Skeletal muscle satellite cell (primary cell): ENCODE measurements around the gene SLC3A2.

ENCODE experiments used
- H3K27me3 ChIP-seq: 2 replicates; pipeline ENCODE4 v1.7.0; 2013; ENCODE audit warnings: low read length; ENCODE audit not compliant: control insufficient read depth, insufficient read depth
- H3K36me3 ChIP-seq: 2 replicates; pipeline ENCODE4 v1.7.0; 2013; ENCODE audit warnings: mild to moderate bottlenecking, control low read depth, low read length; ENCODE audit not compliant: insufficient read depth
- H3K4me1 ChIP-seq: 2 replicates; pipeline ENCODE4 v1.7.0; 2013; ENCODE audit warnings: low read length; ENCODE audit not compliant: control insufficient read depth, insufficient read depth
- H3K4me2 ChIP-seq: 2 replicates; pipeline ENCODE4 v1.7.0; 2013; ENCODE audit warnings: mild to moderate bottlenecking, low read length
- H3K4me3 ChIP-seq: 2 replicates; pipeline ENCODE4 v1.7.0; 2013; ENCODE audit warnings: low read length
- H3K9ac ChIP-seq: 2 replicates; pipeline ENCODE4 v1.7.0; 2013; ENCODE audit warnings: mild to moderate bottlenecking, low read depth, low read length, moderate library complexity
- H3K9me3 ChIP-seq: replicated peaks from 2 replicates; pipeline ENCODE4 v1.7.0; 2013; ENCODE audit warnings: mild to moderate bottlenecking, control low read depth, low read length

SLC3A2 gene

GRCh38 chr11:62921201-62921572 is 40.5 kb downstream of the SLC3A2 start, which contains the start of gene CHRM1:
CHRM1 (minus strand) TSS chr11:62921363; CDS start chr11:62911100, 10,263 bp downstream.
- Histone ChIP-seq H3K9ac (no peak within 1 kb of the TSS), H3K4me3 (peak within 1 kb of the TSS; percentile 51), H3K27me3 (peaks cover 82% of the 10 kb centered on the region), H3K9me3 (no peaks in the 10 kb centered on the region), H3K36me3 (no peaks in the 10 kb centered on the region), H3K4me1 (peaks cover 20% of the 10 kb centered on the region), H3K4me2 (peak within 1 kb of the TSS; percentile 63)

GRCh38 chr11:62921573-62922188 is 41.0 kb downstream of the SLC3A2 start:
- Histone ChIP-seq H3K9ac (no peak overlapping the region), H3K4me3 (peak overlapping the region; percentile 51), H3K27me3 (peaks cover 86% of the 10 kb centered on the region), H3K4me2 (peak overlapping the region; percentile 63), H3K36me3 (no peaks in the 10 kb centered on the region), H3K4me1 (peaks cover 22% of the 10 kb centered on the region), H3K9me3 (no peaks in the 10 kb centered on the region)

GRCh38 chr11:62922189-62922589 is 41.5 kb downstream of the SLC3A2 start:
- Histone ChIP-seq H3K27me3 (peaks cover 85% of the 10 kb centered on the region), H3K4me3 (no peak overlapping the region), H3K36me3 (no peaks in the 10 kb centered on the region), H3K4me1 (peaks cover 22% of the 10 kb centered on the region), H3K9ac (no peak overlapping the region), H3K4me2 (peak overlapping the region; percentile 63), H3K9me3 (no peaks in the 10 kb centered on the region)

GRCh38 chr11:62922653-62923431 is 42.1 kb downstream of the SLC3A2 start:
- Histone ChIP-seq H3K27me3 (peaks cover 87% of the 10 kb centered on the region), H3K4me2 (peak overlapping the region; percentile 73), H3K4me3 (no peak overlapping the region), H3K4me1 (peaks cover 22% of the 10 kb centered on the region), H3K9ac (no peak overlapping the region), H3K9me3 (no peaks in the 10 kb centered on the region), H3K36me3 (no peaks in the 10 kb centered on the region)

- peaks cover 22% of the 10 kb centered on the region for H3K4me1 ChIP-seq
- H3K9me3 ChIP-seq = no peaks in the 10 kb centered on the region
- H3K9ac ChIP-seq = no peak overlapping the region
- H3K27me3 ChIP-seq = peaks cover 86% of the 10 kb centered on the region
- peak overlapping the region; percentile 30 for H3K4me3 ChIP-seq
- H3K4me2 ChIP-seq = peak overlapping the region; percentile 73
- H3K36me3 ChIP-seq = no peaks in the 10 kb centered on the region
Measured at GRCh38 chr11:62923601-62924411, 43.1 kb downstream of the SLC3A2 start.

- no peak overlapping the region for H3K9ac ChIP-seq
- peaks cover 22% of the 10 kb centered on the region for H3K4me1 ChIP-seq
- no peaks in the 10 kb centered on the region for H3K36me3 ChIP-seq
- H3K4me2 ChIP-seq = peak overlapping the region; percentile 81
- H3K9me3 ChIP-seq = no peaks in the 10 kb centered on the region
- H3K27me3 ChIP-seq = peaks cover 85% of the 10 kb centered on the region
- H3K4me3 ChIP-seq = no peak overlapping the region
Measured at GRCh38 chr11:62925308-62925707, 44.6 kb downstream of the SLC3A2 start.

- Histone ChIP-seq H3K4me2 (peak overlapping the region; percentile 81), H3K4me1 (peaks cover 22% of the 10 kb centered on the region), H3K36me3 (no peaks in the 10 kb centered on the region), H3K9me3 (no peaks in the 10 kb centered on the region), H3K27me3 (peaks cover 82% of the 10 kb centered on the region), H3K4me3 (peak overlapping the region; percentile 22), H3K9ac (no peak overlapping the region)
Measured at GRCh38 chr11:62925745-62926679, 45.3 kb downstream of the SLC3A2 start.

- Histone ChIP-seq H3K4me3 (no peak overlapping the region), H3K27me3 (peaks cover 75% of the 10 kb centered on the region), H3K36me3 (no peaks in the 10 kb centered on the region), H3K9me3 (no peaks in the 10 kb centered on the region), H3K4me1 (peaks cover 16% of the 10 kb centered on the region), H3K9ac (no peak overlapping the region), H3K4me2 (peak overlapping the region; percentile 81)
Measured at GRCh38 chr11:62926680-62927455, 46.2 kb downstream of the SLC3A2 start.

- H3K4me3 ChIP-seq = no peak overlapping the region
- no peak overlapping the region for H3K4me2 ChIP-seq
- H3K27me3 ChIP-seq = peaks cover 66% of the 10 kb centered on the region
- H3K9me3 ChIP-seq = no peaks in the 10 kb centered on the region
- no peaks in the 10 kb centered on the region for H3K36me3 ChIP-seq
- H3K9ac ChIP-seq = no peak overlapping the region
- peaks cover 14% of the 10 kb centered on the region for H3K4me1 ChIP-seq
Measured at GRCh38 chr11:62928011-62928410, 47.3 kb downstream of the SLC3A2 start.

GRCh38 chr11:62930157-62930556 is 49.5 kb downstream of the SLC3A2 start:
- Histone ChIP-seq H3K27me3 (peaks cover 52% of the 10 kb centered on the region), H3K9ac (no peak overlapping the region), H3K4me3 (no peak overlapping the region), H3K4me1 (peaks cover 8% of the 10 kb centered on the region), H3K36me3 (no peaks in the 10 kb centered on the region), H3K4me2 (no peak overlapping the region), H3K9me3 (no peaks in the 10 kb centered on the region)
